Tibial nerve (tissue), 4 donors: ENCODE results near the gene TUBA3E. TPM values are rescaled to one million over a fixed set of nuclear protein-coding genes. Genes with fewer than 3 reads are reported as not detected.
"Not testable (repeated sequence)": the region's sequence is repeated elsewhere in the genome, so short reads cannot be mapped to it uniquely, and the experiment has no call there.

Experiments used
- DNase-seq, 2 donors: peaks; one replicate each; pipeline ENCODE4 v3.0.0-alpha.2; 2019; ENCODE audit warnings: low spot score in 2 of 2
- H3K27ac ChIP-seq, 4 donors: fragments of 200-600 bp; sonication (generic) in 3 of 4; one replicate each; pipeline ENCODE4 v1.5.1; 2017 to 2019; ENCODE audit warnings: mild to moderate bottlenecking in 1 of 4
- H3K27me3 ChIP-seq, 2 donors: fragments of 200-600 bp; sonication (generic) in 1 of 2; one replicate each; pipeline versions ENCODE4 v1.5.1 to v1.6.0; 2017 to 2019
- H3K36me3 ChIP-seq, 3 donors: fragments of 200-600 bp; sonication (generic); one replicate each; pipeline ENCODE4 v1.5.1; 2018 to 2019
- H3K4me1 ChIP-seq, 4 donors: fragments of 200-600 bp; sonication (generic) in 3 of 4; one replicate each; pipeline ENCODE4 v1.5.1; 2017 to 2019
- H3K4me3 ChIP-seq, 4 donors: fragments of 200-600 bp; sonication (generic) in 3 of 4; one replicate each; pipeline ENCODE4 v1.5.1; 2017 to 2019; ENCODE audit warnings: mild to moderate bottlenecking in 1 of 4, moderate library complexity in 1 of 4
- H3K9me3 ChIP-seq, 4 donors: fragments of 200-600 bp; sonication (generic) in 3 of 4; one replicate each; pipeline ENCODE4 v1.5.1; 2017 to 2019
- EP300 ChIP-seq, 2 donors: sonication (generic); formaldehyde crosslinking; IDR thresholded peaks; one replicate each; pipeline ENCODE4 v1.6.1; 2017; ENCODE audit warnings: antibody characterized with exemption in 2 of 2, mild to moderate bottlenecking in 1 of 2
- POLR2A ChIP-seq, 2 donors: fragments of 450-650 bp; IDR thresholded peaks; one replicate each; pipeline ENCODE4 v1.6.1; 2017; ENCODE audit warnings: antibody characterized with exemption in 2 of 2, mild to moderate bottlenecking in 2 of 2, moderate library complexity in 2 of 2
- WGBS, 2 donors: methylation state at CpG; one replicate each; pipeline ENCODE4 v1.1.5; 2018; 5-methylcytosine and 5-hydroxymethylcytosine counted together
- total RNA-seq, 4 donors: library from RNA; depleted of rRNA; stranded (reverse); fragments of >200 nt; gene quantifications; one replicate each; pipeline ENCODE4 v1.1.0, GENCODE V29; 2016
- TF ChIP-seq, protein P1 (sequence below), 5 experiments: fragments of 200-600 bp in 3 of 5; fragments of 450-650 bp in 2 of 5; sonication (generic) in 3 of 5; IDR thresholded peaks; one replicate each; pipeline ENCODE4 v1.5.1; 2016 to 2019; ENCODE audit warnings: antibody characterized with exemption in 5 of 5, mild to moderate bottlenecking in 3 of 5, moderate library complexity in 2 of 5

Gene TUBA3E
- total RNA-seq, 4 donors from 2014 or later: not detected

- DNase-seq, H3K9me3 ChIP-seq, H3K4me3 ChIP-seq, H3K4me1 ChIP-seq, H3K27ac ChIP-seq, H3K27me3 ChIP-seq: not testable (repeated sequence)
- H3K36me3 ChIP-seq: peaks cover 0 to 16% (median 0%) of the 10 kb centered on the region in 3 donors
- WGBS, 2 donors: 61% methylated on average over 8 to 9 of the region's 9 CpGs
Measured at GRCh38 chr2:130195089-130195635, 3.1 kb downstream of the TUBA3E start.

- H3K4me1 ChIP-seq, H3K4me3 ChIP-seq, H3K27ac ChIP-seq, DNase-seq, H3K9me3 ChIP-seq, H3K27me3 ChIP-seq: not testable (repeated sequence)
- 80 to 81% methylated on average over 10 to 14 of the region's 22 CpGs for WGBS, 2 donors
- peaks cover 0 to 24% (median 0%) of the 10 kb centered on the region in 3 donors for H3K36me3 ChIP-seq
Measured at GRCh38 chr2:130193824-130194223, 4.4 kb downstream of the TUBA3E start.

- H3K27ac ChIP-seq, DNase-seq, H3K9me3 ChIP-seq, H3K4me3 ChIP-seq, H3K4me1 ChIP-seq, H3K27me3 ChIP-seq: not testable (repeated sequence)
- H3K36me3 ChIP-seq: peaks cover 0 to 37% (median 0%) of the 10 kb centered on the region in 3 donors
- WGBS, 2 donors: 77 to 79% methylated on average over 3 of the region's 3 CpGs
Measured at GRCh38 chr2:130192451-130192850, 5.8 kb downstream of the TUBA3E start.

- not testable (repeated sequence) for H3K9me3 ChIP-seq, H3K27ac ChIP-seq, H3K4me1 ChIP-seq, DNase-seq, H3K27me3 ChIP-seq, H3K4me3 ChIP-seq
- whole genome bisulfite sequencing, 2 donors: 89 to 91% methylated on average over 6 of the region's 6 CpGs
- H3K36me3 ChIP-seq: peaks cover 0 to 41% (median 0%) of the 10 kb centered on the region in 3 donors
Measured at GRCh38 chr2:130191319-130191718, 6.9 kb downstream of the TUBA3E start.

- Histone ChIP-seq H3K27ac (no peak overlapping the region), H3K9me3 (no peaks in the 10 kb centered on the region), H3K4me3 (no peak overlapping the region), H3K36me3 (peaks cover 0 to 41% (median 0%) of the 10 kb centered on the region in 3 donors), H3K27me3 (no peaks in the 10 kb centered on the region), H3K4me1 (no peaks in the 10 kb centered on the region)
- 84 to 91% methylated on average over 15 of the region's 15 CpGs for WGBS, 2 donors
- TF ChIP-seq POLR2A (IDR thresholded peaks at IDR 0.05) (no peak), EP300 (IDR thresholded peaks at IDR 0.05) (no peak)
- TF ChIP-seq, protein P1, sequence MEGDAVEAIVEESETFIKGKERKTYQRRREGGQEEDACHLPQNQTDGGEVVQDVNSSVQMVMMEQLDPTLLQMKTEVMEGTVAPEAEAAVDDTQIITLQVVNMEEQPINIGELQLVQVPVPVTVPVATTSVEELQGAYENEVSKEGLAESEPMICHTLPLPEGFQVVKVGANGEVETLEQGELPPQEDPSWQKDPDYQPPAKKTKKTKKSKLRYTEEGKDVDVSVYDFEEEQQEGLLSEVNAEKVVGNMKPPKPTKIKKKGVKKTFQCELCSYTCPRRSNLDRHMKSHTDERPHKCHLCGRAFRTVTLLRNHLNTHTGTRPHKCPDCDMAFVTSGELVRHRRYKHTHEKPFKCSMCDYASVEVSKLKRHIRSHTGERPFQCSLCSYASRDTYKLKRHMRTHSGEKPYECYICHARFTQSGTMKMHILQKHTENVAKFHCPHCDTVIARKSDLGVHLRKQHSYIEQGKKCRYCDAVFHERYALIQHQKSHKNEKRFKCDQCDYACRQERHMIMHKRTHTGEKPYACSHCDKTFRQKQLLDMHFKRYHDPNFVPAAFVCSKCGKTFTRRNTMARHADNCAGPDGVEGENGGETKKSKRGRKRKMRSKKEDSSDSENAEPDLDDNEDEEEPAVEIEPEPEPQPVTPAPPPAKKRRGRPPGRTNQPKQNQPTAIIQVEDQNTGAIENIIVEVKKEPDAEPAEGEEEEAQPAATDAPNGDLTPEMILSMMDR (IDR thresholded peaks at IDR 0.05): no peak
- no peak for DNase-seq
Measured at GRCh38 chr2:130190237-130190636, 8.0 kb downstream of the TUBA3E start.

GRCh38 chr2:130188958-130189357 lies 9.3 kb downstream of the TUBA3E start:
- not testable (repeated sequence) for H3K27me3 ChIP-seq, H3K4me1 ChIP-seq, DNase-seq, H3K9me3 ChIP-seq, H3K27ac ChIP-seq, H3K4me3 ChIP-seq
- peaks cover 0 to 50% (median 0%) of the 10 kb centered on the region in 3 donors for H3K36me3 ChIP-seq
- WGBS, 2 donors: 76 to 92% methylated on average over 2 to 3 of the region's 4 CpGs

DNA sequence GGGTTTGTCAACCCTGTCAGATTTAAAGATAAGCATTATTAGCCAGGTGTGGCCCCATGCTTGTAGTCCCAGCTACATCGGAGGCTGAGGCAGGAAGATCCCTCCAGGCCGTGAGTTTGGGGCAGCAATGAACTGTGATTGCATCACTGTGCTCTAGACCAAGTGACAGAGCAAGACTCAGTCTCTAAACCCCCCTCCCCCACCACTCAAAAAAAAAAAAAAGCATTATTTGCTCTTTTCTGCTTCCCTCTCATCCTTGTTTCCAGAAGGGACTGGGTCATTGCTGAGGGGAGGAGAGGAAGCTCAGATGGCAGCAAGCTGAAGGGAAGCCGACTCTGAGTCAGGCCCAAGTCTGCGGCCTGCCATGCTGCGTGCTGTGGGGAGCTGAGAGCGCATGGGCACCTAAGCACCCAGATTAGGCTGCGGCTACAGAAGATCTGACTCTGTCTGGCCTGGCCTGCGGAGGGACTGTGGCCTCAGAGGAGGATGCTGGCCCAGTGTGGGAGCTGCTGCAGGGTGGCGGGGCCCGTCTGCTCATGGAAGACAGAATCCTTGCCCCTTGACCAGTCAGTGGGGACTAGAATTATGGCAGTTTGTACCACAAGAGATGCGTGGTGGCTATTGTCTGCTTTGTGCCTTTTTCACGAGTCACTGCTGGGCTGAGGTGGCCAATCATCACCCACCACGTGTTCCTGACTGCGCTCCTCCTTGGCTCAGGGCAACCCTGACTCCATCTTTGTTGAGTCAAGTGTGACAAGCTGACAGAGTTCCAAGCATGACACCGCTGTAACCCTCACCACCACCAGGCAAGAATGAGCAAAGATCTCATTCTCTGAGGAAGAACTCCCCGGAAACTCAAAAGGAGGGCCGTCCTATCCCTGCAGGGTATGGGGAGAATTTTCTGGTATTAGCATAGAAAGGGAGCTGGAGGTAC lies 10.1 kb downstream of the TUBA3E start:
- H3K27me3 ChIP-seq, H3K4me3 ChIP-seq, DNase-seq, H3K9me3 ChIP-seq, H3K27ac ChIP-seq: not testable (repeated sequence)
- 86 to 91% methylated on average over 17 of the region's 17 CpGs for WGBS, 2 donors
- H3K4me1 ChIP-seq: peaks cover 0 to 10% (median 4%) of the 10 kb centered on the region in 4 donors
- peaks cover 0 to 50% (median 0%) of the 10 kb centered on the region in 3 donors for H3K36me3 ChIP-seq

DNA sequence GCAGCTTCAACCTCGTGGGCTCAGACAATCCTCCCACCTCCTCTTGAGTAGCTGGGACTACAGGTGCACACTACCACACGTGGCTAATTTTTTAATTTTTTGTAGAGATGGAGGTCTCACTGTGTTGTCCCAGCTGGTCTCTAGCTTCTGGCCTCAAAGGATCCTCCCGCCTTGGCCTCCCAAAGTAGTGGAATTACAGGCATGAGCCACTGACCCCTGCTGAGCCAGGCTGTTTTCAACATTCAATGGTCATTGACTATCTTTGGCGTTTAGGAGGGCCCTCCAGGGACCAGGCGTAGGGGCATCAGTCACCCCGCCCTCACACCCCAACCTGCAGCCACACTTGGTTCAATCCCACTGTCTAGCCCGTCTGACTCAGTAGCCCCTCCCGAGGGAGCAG lies 11.0 kb downstream of the TUBA3E start:
- TF ChIP-seq, protein P1 (IDR thresholded peaks at IDR 0.05): no peak
- TF ChIP-seq EP300 (IDR thresholded peaks at IDR 0.05) (no peak), POLR2A (IDR thresholded peaks at IDR 0.05) (no peak)
- DNase-seq: no peak
- Histone ChIP-seq H3K4me1 (peaks cover 0 to 15% (median 7%) of the 10 kb centered on the region in 4 donors), H3K36me3 (peaks cover 0 to 50% (median 0%) of the 10 kb centered on the region in 3 donors), H3K27me3 (no peaks in the 10 kb centered on the region), H3K9me3 (no peaks in the 10 kb centered on the region), H3K27ac (no peak overlapping the region), H3K4me3 (no peak overlapping the region)
- 73 to 83% methylated on average over 8 of the region's 8 CpGs for WGBS, 2 donors
